Prostate gland (tissue), 2 donors: ENCODE measurements around the gene TIE1.

Experiments used
- POLR2AphosphoS5 ChIP-seq: sonication (generic); formaldehyde crosslinking; IDR thresholded peaks from one replicate; pipeline ENCODE4 v1.6.1; 2017; ENCODE audit warnings: antibody characterized with exemption
- TF ChIP-seq, protein P1 (sequence below), 4 experiments: fragments of 200-600 bp in 2 of 4; fragments of 450-650 bp in 2 of 4; sonication (generic) in 2 of 4; IDR thresholded peaks; 1 replicate in 3 of 4; 2 replicates in 1 of 4; pipeline ENCODE4 v1.5.1; 2016 to 2019; ENCODE audit warnings: antibody characterized with exemption in 4 of 4, mild to moderate bottlenecking in 2 of 4, moderate library complexity in 2 of 4

DNA sequence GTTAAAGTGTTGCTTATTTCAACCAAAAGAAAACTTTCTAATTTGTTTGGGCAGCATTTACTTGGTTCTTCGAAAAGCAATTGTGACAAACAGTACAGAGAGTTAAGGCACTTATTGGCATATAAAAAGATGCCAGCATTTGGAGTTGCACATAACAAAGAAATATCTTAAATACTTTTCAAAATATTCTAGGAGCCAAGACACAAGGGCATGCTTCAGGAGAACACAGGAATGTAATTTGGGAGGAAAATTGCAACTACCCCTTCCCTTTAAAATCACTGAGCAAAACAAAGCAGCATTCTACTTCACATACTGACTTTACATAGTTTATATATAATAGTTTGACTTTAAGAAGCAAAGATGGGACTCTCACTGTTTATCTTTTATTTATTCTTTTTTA, 4.6 kb upstream of the TIE1 start:
- no peak for TF ChIP-seq POLR2AphosphoS5
- TF ChIP-seq, protein P1, sequence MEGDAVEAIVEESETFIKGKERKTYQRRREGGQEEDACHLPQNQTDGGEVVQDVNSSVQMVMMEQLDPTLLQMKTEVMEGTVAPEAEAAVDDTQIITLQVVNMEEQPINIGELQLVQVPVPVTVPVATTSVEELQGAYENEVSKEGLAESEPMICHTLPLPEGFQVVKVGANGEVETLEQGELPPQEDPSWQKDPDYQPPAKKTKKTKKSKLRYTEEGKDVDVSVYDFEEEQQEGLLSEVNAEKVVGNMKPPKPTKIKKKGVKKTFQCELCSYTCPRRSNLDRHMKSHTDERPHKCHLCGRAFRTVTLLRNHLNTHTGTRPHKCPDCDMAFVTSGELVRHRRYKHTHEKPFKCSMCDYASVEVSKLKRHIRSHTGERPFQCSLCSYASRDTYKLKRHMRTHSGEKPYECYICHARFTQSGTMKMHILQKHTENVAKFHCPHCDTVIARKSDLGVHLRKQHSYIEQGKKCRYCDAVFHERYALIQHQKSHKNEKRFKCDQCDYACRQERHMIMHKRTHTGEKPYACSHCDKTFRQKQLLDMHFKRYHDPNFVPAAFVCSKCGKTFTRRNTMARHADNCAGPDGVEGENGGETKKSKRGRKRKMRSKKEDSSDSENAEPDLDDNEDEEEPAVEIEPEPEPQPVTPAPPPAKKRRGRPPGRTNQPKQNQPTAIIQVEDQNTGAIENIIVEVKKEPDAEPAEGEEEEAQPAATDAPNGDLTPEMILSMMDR (IDR thresholded peaks at IDR 0.05): no peak
